CD4-positive, alpha-beta memory T cell (primary cell): Measurements from ENCODE around the gene EEF1G. TPM values are rescaled to one million over a fixed set of nuclear protein-coding genes. Genes with fewer than 3 reads are reported as not detected.
"Not testable (repeated sequence)": the region's sequence is repeated elsewhere in the genome, so short reads cannot be mapped to it uniquely, and the experiment has no call there.

Experiments
- CTCF ChIA-PET: fragments of 350-600 bp; sonication (Branson Sonifier 250); formaldehyde crosslinking; loops from one replicate; lab custom pipeline; 2021; ENCODE audit warnings: inconsistent platforms; ENCODE audit not compliant: partially characterized antibody; lab: Charles Lee
- POLR2A ChIA-PET: fragments of 350-600 bp; sonication (Branson Sonifier 250); formaldehyde crosslinking; loops from one replicate; lab custom pipeline; 2021; ENCODE audit not compliant: partially characterized antibody; lab: Charles Lee
- DNase-seq, 5 donors: peaks; one replicate each; pipeline versions ENCODE4 v3.0.0 to v3.0.0-alpha.2; 2020 to 2022; ENCODE audit warnings: mixed read lengths in 1 of 5
- H3K27ac ChIP-seq: one replicate; pipeline ENCODE4 v1.7.0; 2013; ENCODE audit warnings: low read depth, low read length
- H3K27me3 ChIP-seq: 2 replicates; pipeline ENCODE4 v1.7.0; 2013; ENCODE audit warnings: mild to moderate bottlenecking, low read length, moderate library complexity; ENCODE audit not compliant: insufficient read depth
- H3K36me3 ChIP-seq: 2 replicates; pipeline ENCODE4 v1.7.0; 2013; ENCODE audit warnings: mild to moderate bottlenecking, low read length, moderate library complexity; ENCODE audit not compliant: insufficient read depth
- H3K4me1 ChIP-seq: 2 replicates; pipeline ENCODE4 v1.7.0; 2013; ENCODE audit warnings: mild to moderate bottlenecking, low read length, moderate library complexity; ENCODE audit not compliant: insufficient read depth
- H3K4me3 ChIP-seq, 2 donors: one replicate each; pipeline ENCODE4 v1.7.0; 2013; ENCODE audit warnings: low read length in 2 of 2, mild to moderate bottlenecking in 1 of 2
- H3K9me3 ChIP-seq, 2 donors: one replicate each; pipeline ENCODE4 v1.7.0; 2013; ENCODE audit warnings: low read length in 2 of 2, control low read depth in 1 of 2; ENCODE audit not compliant: control insufficient read depth in 1 of 2
- H3K27ac Mint-ChIP-seq, 7 donors: one replicate each; pipeline ENCODE4 v1.8.0; 2020 to 2021; ENCODE audit warnings: mixed read lengths in 7 of 7, mild to moderate bottlenecking in 6 of 7, inconsistent platforms in 3 of 7, moderate library complexity in 3 of 7
- H3K27me3 Mint-ChIP-seq, 2 donors: one replicate each; pipeline ENCODE4 v1.8.0; 2020 to 2021; ENCODE audit warnings: mixed read lengths in 2 of 2
- H3K36me3 Mint-ChIP-seq, 2 donors: one replicate each; pipeline ENCODE4 v1.8.0; 2020 to 2021; ENCODE audit warnings: mixed read lengths in 2 of 2, inconsistent platforms in 1 of 2, mild to moderate bottlenecking in 1 of 2
- H3K4me1 Mint-ChIP-seq, 4 donors: one replicate each; pipeline ENCODE4 v1.8.0; 2020 to 2021; ENCODE audit warnings: mixed read lengths in 4 of 4, mild to moderate bottlenecking in 1 of 4
- H3K4me3 Mint-ChIP-seq, 8 donors: one replicate each; pipeline ENCODE4 v1.8.0; 2020 to 2021; ENCODE audit warnings: mixed read lengths in 8 of 8, mild to moderate bottlenecking in 7 of 8, moderate library complexity in 6 of 8, inconsistent platforms in 3 of 8
- H3K9me3 Mint-ChIP-seq, 8 donors: one replicate each; pipeline ENCODE4 v1.8.0; 2020 to 2021; ENCODE audit warnings: mixed read lengths in 8 of 8, mild to moderate bottlenecking in 5 of 8, inconsistent platforms in 3 of 8, moderate library complexity in 1 of 8
- intact Hi-C: fragments of 100-400 bp; cut with micrococcal nuclease; formaldehyde crosslinking; loops from one replicate; pipeline ENCODE4 v1.15.1; 2023
- polyA plus RNA-seq, 2 donors: library from polyadenylated mRNA; unstranded; fragments of 300-500 nt; fragmentation: Illumina TruSeq; gene quantifications; one replicate each; pipeline ENCODE4 v1.2.3, GENCODE V29; 2021
- total RNA-seq, 2 experiments: library from RNA; stranded (reverse); gene quantifications; one replicate each; pipeline ENCODE4 v1.2.3, GENCODE V29; 2021

Gene EEF1G
- total and polyA plus RNA-seq, 4 experiments from 2014 or later = 1,453 to 1,910 (median 1,835) TPM

- H3K4me1 ChIP-seq = peaks cover 44% of the 10 kb centered on the region
- Mint-ChIP-seq H3K27ac (peak overlapping the region; percentile 94 to 98 (median 97)), H3K27me3 (no peaks in the 10 kb centered on the region), H3K9me3 (no peaks in the 10 kb centered on the region), H3K4me1 (peaks cover 32 to 60% (median 45%) of the 10 kb centered on the region in 4 donors), H3K36me3 (peaks cover 38 to 68% of the 10 kb centered on the region in 2 donors), H3K4me3 (peak overlapping the region; percentile 92 to 98 (median 98))
- H3K36me3 ChIP-seq = peaks cover 53% of the 10 kb centered on the region
- no peaks in the 10 kb centered on the region for H3K9me3 ChIP-seq
- H3K27ac ChIP-seq = peak overlapping the region; percentile 77
- DNase-seq = no peak
- intact Hi-C loops = loop anchor here (1.0 to 2.0 kb wide), 3 partner anchors 17 to 306 kb away; partner anchors contain the start of genes EML3, ROM1, SLC3A2 and TUT1
- POLR2A ChIA-PET = interaction anchor here (0.6 to 6.6 kb wide), 45 partner anchors 10 to 1213 kb away, joined by 3 to 120 read pairs (median 5); partner anchors contain the start of genes AHNAK, B3GAT3, C11orf98 and CSKMT
- H3K4me3 ChIP-seq = peak overlapping the region; percentile 89 to 91
- H3K27me3 ChIP-seq = no peaks in the 10 kb centered on the region
- CTCF ChIA-PET = interaction anchor here (0.6 to 2.8 kb wide), 10 partner anchors 13 to 180 kb away, joined by 3 to 15 read pairs (median 5); partner anchors contain the start of genes C11orf98 and TUT1
Observed at GRCh38 chr11:62574363-62575071, 826 bp upstream of the EEF1G start.

DNA sequence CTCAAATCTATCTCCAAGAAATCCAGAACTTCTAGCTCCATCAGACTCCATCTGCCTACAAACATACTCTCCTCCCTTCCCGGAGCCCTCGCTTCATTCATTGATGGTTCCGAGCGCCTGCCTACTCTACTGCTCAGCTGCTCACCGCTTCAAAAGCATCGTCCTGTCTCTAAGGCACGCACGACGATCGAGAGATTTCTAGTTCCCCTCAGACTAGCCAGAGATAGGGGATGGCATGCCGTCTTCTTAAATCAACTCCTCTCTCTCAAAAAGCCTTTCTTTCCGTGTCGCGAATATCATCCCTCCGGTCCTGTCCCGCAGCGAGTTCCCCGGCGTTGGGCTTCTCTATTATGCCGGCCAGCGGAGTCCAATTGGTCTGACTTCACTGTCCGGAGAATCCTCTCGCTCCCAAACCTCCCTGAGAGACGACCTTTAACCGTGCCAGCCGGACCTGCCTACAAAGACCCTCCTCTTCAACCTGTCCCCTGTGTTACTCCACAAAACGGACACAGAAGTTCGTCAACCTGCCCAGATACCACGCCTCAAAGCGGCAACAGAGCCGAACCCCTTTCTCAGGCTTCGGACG lies 592 bp downstream of the EEF1G start:
- H3K4me3 Mint-ChIP-seq = peak overlapping the region; percentile 92 to 98 (median 98)
- DNase-seq = peak in 4 of 5 donors; percentile 33 to 61 (median 39)
- no peaks in the 10 kb centered on the region for H3K27me3 Mint-ChIP-seq
- peak overlapping the region; percentile 94 to 98 (median 97) for H3K27ac Mint-ChIP-seq
- H3K9me3 ChIP-seq = no peaks in the 10 kb centered on the region
- H3K4me1 Mint-ChIP-seq = peaks cover 34 to 60% (median 48%) of the 10 kb centered on the region in 4 donors
- no peaks in the 10 kb centered on the region for H3K9me3 Mint-ChIP-seq
- intact Hi-C loops = loop anchor here (1.0 kb wide), 2 partner anchors 17 to 92 kb away; partner anchors contain the start of genes C11orf98 and CSKMT
- H3K4me1 ChIP-seq = peaks cover 44% of the 10 kb centered on the region
- ChIA-PET CTCF (interaction anchor here (0.6 to 2.8 kb wide), 14 partner anchors 10 to 178 kb away, joined by 3 to 15 read pairs (median 5); partner anchors contain the start of gene TUT1), POLR2A (interaction anchor here (0.9 to 6.6 kb wide), 41 partner anchors 10 to 1211 kb away, joined by 3 to 120 read pairs (median 6); partner anchors contain the start of genes AHNAK, B3GAT3, C11orf98 and CSKMT)
- H3K36me3 Mint-ChIP-seq = peaks cover 43 to 71% of the 10 kb centered on the region in 2 donors
- H3K27me3 ChIP-seq = no peaks in the 10 kb centered on the region
- H3K36me3 ChIP-seq = peaks cover 48% of the 10 kb centered on the region
- peak overlapping the region; percentile 89 to 100 for H3K4me3 ChIP-seq
- H3K27ac ChIP-seq = peak overlapping the region; percentile 73

DNA sequence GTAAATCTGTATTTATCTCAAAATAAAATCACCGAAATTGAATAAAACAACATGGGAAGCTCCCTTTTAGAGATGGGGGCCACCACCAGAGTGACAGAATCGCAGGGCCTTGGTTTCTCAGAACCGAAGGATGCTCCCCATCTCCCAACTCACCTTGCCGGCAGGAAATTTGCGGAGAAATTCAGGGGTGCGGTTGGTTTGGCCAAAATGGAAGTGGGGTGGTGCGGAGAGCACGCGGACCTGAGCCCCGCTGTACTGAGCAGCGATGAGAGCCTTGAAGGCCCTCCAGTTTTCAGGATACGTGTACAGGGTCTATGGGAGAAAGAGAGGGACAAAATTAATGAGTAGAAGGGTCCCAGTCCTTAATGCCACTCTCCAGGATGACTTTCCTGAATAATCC lies 1.3 kb downstream of the EEF1G start:
- Mint-ChIP-seq H3K36me3 (peaks cover 44 to 71% of the 10 kb centered on the region in 2 donors), H3K9me3 (no peaks in the 10 kb centered on the region), H3K27ac (peak overlapping the region; percentile 94 to 98 (median 97)), H3K4me1 (peaks cover 36 to 61% (median 49%) of the 10 kb centered on the region in 4 donors), H3K4me3 (peak overlapping the region; percentile 92 to 98 (median 98)), H3K27me3 (no peaks in the 10 kb centered on the region)
- no peaks in the 10 kb centered on the region for H3K27me3 ChIP-seq
- peak overlapping the region; percentile 73 for H3K27ac ChIP-seq
- DNase-seq = no peak
- H3K4me1 ChIP-seq = peaks cover 47% of the 10 kb centered on the region
- ChIA-PET POLR2A (interaction anchor here (0.7 to 6.6 kb wide), 12 partner anchors 9 to 285 kb away, joined by 3 to 120 read pairs (median 5); partner anchors contain the start of genes AHNAK, B3GAT3, C11orf98 and CSKMT), CTCF (interaction anchor here (0.6 to 1.9 kb wide), 6 partner anchors 12 to 148 kb away, joined by 3 to 9 read pairs (median 4); no protein-coding TSS in a partner anchor)
- intact Hi-C loops = no loop called here
- peaks cover 48% of the 10 kb centered on the region for H3K36me3 ChIP-seq
- peak overlapping the region; percentile 89 to 100 for H3K4me3 ChIP-seq
- H3K9me3 ChIP-seq = no peaks in the 10 kb centered on the region

DNA sequence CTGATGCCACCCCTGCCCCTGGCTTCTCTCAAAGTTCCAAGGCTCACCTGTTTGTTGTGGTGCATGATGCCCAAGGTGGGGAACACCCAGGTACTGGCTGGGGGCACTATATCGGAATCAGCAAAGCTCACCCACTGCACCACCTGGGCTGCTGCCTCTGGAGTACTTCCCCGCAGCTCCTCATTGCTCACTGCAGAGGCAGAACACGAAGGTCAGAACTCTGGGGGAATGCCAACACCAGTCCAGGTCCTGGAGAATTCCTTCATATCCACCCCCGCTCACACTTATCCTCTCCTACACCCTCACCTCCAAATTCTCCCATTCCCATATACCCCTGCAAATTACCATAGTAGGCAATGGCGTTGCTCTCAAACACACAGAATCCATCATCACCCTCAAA lies 2.2 kb downstream of the EEF1G start:
- intact Hi-C loops, DNase-seq, H3K9me3 ChIP-seq, H3K27ac ChIP-seq, H3K4me3 ChIP-seq, H3K27me3 Mint-ChIP-seq, H3K27me3 ChIP-seq, H3K9me3 Mint-ChIP-seq: not testable (repeated sequence)
- peaks cover 40 to 70% (median 57%) of the 10 kb centered on the region in 4 donors for H3K4me1 Mint-ChIP-seq
- CTCF ChIA-PET = interaction anchor here (1.0 to 3.4 kb wide), 4 partner anchors 11 to 147 kb away, joined by 3 to 24 read pairs (median 6); partner anchors contain the start of gene MTA2
- H3K36me3 Mint-ChIP-seq = peaks cover 46 to 75% of the 10 kb centered on the region in 2 donors
- Histone ChIP-seq H3K4me1 (peaks cover 51% of the 10 kb centered on the region), H3K36me3 (peaks cover 48% of the 10 kb centered on the region)
- peak overlapping the region in 2 of 8 donors; percentile 41 to 92 for H3K4me3 Mint-ChIP-seq
- peak overlapping the region; percentile 54 to 95 (median 77) for H3K27ac Mint-ChIP-seq
- POLR2A ChIA-PET = interaction anchor here (0.6 to 6.6 kb wide), 5 partner anchors 17 to 100 kb away, joined by 4 to 120 read pairs (median 7); partner anchors contain the start of genes AHNAK, C11orf98, CSKMT and UQCC3

- ChIA-PET CTCF (interaction anchor here (1.0 to 3.4 kb wide), 6 partner anchors 10 to 146 kb away, joined by 3 to 24 read pairs (median 8); partner anchors contain the start of gene MTA2), POLR2A (interaction anchor here (0.6 to 6.6 kb wide), 6 partner anchors 10 to 100 kb away, joined by 3 to 120 read pairs (median 6); partner anchors contain the start of genes AHNAK, C11orf98, CSKMT and UQCC3)
- Histone ChIP-seq H3K4me1 (peaks cover 57% of the 10 kb centered on the region), H3K36me3 (peaks cover 48% of the 10 kb centered on the region)
- peaks cover 42 to 74% (median 61%) of the 10 kb centered on the region in 4 donors for H3K4me1 Mint-ChIP-seq
- intact Hi-C loops, H3K9me3 ChIP-seq, H3K27me3 ChIP-seq, H3K4me3 ChIP-seq, DNase-seq, H3K27me3 Mint-ChIP-seq, H3K27ac ChIP-seq, H3K9me3 Mint-ChIP-seq: not testable (repeated sequence)
- H3K36me3 Mint-ChIP-seq = peaks cover 48 to 78% of the 10 kb centered on the region in 2 donors
- H3K27ac Mint-ChIP-seq = peak overlapping the region; percentile 5 to 95 (median 61)
- peak overlapping the region in 6 of 8 donors; percentile 1 to 59 (median 23) for H3K4me3 Mint-ChIP-seq
Observed at GRCh38 chr11:62570903-62571302, 2.8 kb downstream of the EEF1G start.

GRCh38 chr11:62569611-62570010 lies 4.1 kb downstream of the EEF1G start:
- Histone ChIP-seq H3K27me3 (no peaks in the 10 kb centered on the region), H3K9me3 (no peaks in the 10 kb centered on the region), H3K4me3 (no peak overlapping the region), H3K4me1 (peaks cover 51% of the 10 kb centered on the region), H3K36me3 (peaks cover 59% of the 10 kb centered on the region), H3K27ac (no peak overlapping the region)
- Mint-ChIP-seq H3K9me3 (no peaks in the 10 kb centered on the region), H3K27ac (peak overlapping the region in 6 of 7 donors; percentile 24 to 64 (median 42)), H3K36me3 (peaks cover 55 to 81% of the 10 kb centered on the region in 2 donors), H3K4me1 (peaks cover 40 to 74% (median 54%) of the 10 kb centered on the region in 4 donors), H3K27me3 (no peaks in the 10 kb centered on the region), H3K4me3 (peak overlapping the region in 1 of 8 donors; percentile 12)
- POLR2A ChIA-PET = interaction anchor here (0.6 to 6.6 kb wide), 6 partner anchors 8 to 158 kb away, joined by 3 to 120 read pairs (median 4); partner anchors contain the start of genes AHNAK and HNRNPUL2
- CTCF ChIA-PET = interaction anchor here (0.7 to 3.4 kb wide), 5 partner anchors 9 to 145 kb away, joined by 3 to 24 read pairs (median 7); no protein-coding TSS in a partner anchor
- intact Hi-C loops = no loop called here
- DNase-seq = no peak
